Measurements from ENCODE around the gene EDRF1.
A peak's percentile ranks its signal among the peaks of the same experiment; 100 is the strongest.

Gene EDRF1

DNA sequence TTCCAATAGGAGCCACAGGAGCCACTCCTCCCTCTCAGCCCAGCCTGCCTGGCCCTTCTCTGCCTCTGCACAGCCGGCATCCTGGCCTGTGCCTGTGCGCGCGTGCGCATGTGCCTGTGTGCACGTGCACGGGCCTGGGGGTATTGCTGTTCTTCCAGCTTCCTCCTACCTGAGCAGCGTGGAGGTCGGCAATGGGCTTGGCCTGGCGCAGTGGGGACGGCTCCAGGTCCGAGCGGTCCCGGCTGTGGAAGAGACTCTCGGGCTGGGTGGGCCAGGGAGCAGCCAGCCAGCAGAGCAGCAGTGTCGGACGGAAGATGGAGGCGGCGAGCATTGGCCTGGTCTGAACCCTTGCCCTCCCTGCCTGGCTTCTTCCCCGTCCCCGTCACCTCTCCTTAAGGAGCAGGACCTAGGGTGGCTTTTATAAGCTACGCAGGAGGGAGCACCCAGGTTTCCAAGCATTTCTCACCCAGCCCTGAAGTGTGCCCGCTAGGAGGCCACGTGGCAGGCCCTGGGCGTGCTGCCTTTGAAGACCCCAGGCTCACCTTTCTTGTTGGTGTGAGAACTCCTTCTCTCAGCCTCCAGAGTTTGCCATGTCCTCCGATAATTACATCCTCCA, 56.1 kb downstream of the EDRF1 start, which contains the start of gene MMP21:
TSS of gene MMP21 (minus strand) at position 331 of the 616 bp plus-strand sequence. CDS start at position 331, 0 bp downstream.
- no peak within 1 kb of the TSS for H3K27ac ChIP-seq
- H3K9ac ChIP-seq = no peak within 1 kb of the TSS
- peaks cover 0 to 10% (median 1%) of the 10 kb centered on the region in 10 experiments; a peak in 7 of 20 replicates for H3K4me1 ChIP-seq
- no peaks in the 10 kb centered on the region for H3K27me3 ChIP-seq
- no peak within 1 kb of the TSS for H3K4me3 ChIP-seq
- no peak for TF ChIP-seq Cebpa-rat (IDR thresholded peaks at IDR 0.05)
- no peaks in the 10 kb centered on the region; a peak in 1 of 22 replicates for H4K20me1 ChIP-seq
- peaks cover 8 to 27% (median 17%) of the 10 kb centered on the region in 11 experiments; a peak in 14 of 22 replicates for H3K9me3 ChIP-seq (replicated peaks in 1 of 11)
- H3K4me2 ChIP-seq = no peak within 1 kb of the TSS
- H3K36me3 ChIP-seq = no peaks in the 10 kb centered on the region

DNA sequence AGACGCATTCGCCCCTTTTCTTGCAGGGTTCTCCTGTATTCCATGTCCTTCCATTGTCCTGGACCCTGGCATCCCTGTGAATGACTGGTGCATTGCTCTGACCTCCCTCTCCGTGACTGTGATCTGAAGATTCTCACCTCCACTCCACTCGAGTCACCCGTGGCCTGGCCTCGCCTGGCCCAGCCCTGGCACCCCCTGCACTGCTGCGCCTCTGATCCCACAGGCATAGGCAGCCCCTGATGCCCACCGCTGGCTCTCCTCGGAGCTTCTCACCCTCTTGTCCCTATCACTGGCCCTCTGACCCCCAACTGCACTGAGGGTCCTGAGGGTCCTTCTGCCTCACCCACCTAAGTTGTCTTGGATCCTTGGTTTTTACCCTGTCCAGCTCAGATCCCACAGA, 58.3 kb downstream of the EDRF1 start:
- Histone ChIP-seq H3K4me3 (no peak overlapping the region), H4K20me1 (no peaks in the 10 kb centered on the region), H3K36me3 (no peaks in the 10 kb centered on the region), H3K4me1 (peaks cover 0 to 10% (median 1%) of the 10 kb centered on the region in 10 experiments; a peak in 7 of 20 replicates), H3K9me3 (replicated peaks in 1 of 11) (peaks cover 8 to 28% (median 17%) of the 10 kb centered on the region in 11 experiments; a peak in 14 of 22 replicates), H3K4me2 (no peak overlapping the region), H3K27me3 (no peaks in the 10 kb centered on the region), H3K9ac (no peak overlapping the region), H3K27ac (no peak overlapping the region)
- no peak for TF ChIP-seq Cebpa-rat (IDR thresholded peaks at IDR 0.05)

DNA sequence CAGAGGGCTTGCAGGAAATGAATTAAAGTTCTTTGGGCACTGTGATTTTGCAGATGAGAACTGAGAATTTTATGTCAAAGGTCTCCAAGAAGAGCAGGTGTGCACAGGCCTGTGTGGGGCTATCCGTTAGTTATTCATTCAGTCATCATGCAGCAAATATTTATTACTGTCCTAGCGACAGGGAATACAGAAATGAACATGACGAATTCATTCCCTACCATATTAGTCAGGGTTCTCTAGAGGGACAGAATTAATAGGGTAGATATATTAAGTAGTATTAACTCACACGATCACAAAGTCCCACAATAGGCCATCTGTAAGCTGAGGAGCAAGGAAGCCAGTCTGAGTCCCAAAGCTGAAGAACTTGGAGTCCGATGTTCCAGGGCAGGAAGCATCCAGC, 59.0 kb downstream of the EDRF1 start:
- no peak overlapping the region for H3K4me2 ChIP-seq
- H3K4me3 ChIP-seq = no peak overlapping the region
- no peaks in the 10 kb centered on the region for H3K36me3 ChIP-seq
- no peaks in the 10 kb centered on the region for H4K20me1 ChIP-seq
- H3K9me3 ChIP-seq (replicated peaks in 1 of 11) = peaks cover 8 to 28% (median 17%) of the 10 kb centered on the region in 11 experiments; a peak in 14 of 22 replicates
- H3K27ac ChIP-seq = no peak overlapping the region
- TF ChIP-seq Cebpa-rat (IDR thresholded peaks at IDR 0.05) = no peak
- H3K9ac ChIP-seq = no peak overlapping the region
- H3K4me1 ChIP-seq = peaks cover 0 to 10% (median 1%) of the 10 kb centered on the region in 10 experiments; a peak in 7 of 20 replicates
- no peaks in the 10 kb centered on the region for H3K27me3 ChIP-seq

DNA sequence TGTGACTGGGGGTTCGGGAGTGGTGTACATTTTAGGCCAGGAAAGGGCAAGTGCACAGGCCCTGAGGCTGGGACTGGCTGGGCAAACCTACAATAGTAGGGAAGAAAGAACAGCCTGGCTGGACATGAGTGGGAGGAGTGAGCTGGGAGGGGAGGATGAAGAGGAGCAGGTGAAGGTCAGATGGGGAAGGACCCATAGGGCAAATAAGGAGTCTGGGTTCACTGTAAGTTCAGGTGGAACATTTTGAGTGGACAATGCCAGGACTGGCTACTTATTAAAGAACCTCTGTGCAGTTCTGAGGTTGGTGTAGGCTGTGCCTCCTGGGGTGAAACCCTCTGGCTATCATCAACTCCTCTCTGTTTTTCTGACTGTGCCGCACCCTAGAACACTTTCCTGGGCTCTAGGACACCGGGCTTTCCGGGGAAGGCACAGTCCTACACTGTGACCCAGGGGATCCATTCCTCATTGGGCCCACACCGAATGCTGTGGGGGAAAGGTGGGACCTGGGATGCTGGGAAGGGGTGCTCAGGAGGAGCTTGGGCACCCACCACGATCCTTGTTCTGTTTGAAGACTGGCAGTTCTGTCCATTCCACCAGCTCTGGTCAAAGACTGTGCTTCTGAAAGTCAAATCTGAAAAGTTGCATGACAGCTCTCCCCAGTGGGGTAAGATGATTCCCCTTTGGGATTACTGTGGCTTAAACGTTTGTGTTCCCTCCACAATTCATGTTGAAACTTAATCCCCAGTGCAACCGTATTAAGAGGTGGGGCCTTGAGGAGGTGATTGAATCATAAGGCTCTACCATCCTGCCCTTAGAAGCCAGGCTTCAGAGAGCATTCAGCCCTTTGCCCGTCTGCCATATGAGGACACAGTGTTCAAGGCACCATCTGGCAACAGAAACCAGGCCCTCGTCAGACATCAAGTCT, 60.2 kb downstream of the EDRF1 start:
- Histone ChIP-seq H3K27ac (no peak overlapping the region), H3K9ac (no peak overlapping the region), H4K20me1 (no peaks in the 10 kb centered on the region), H3K9me3 (replicated peaks in 1 of 11) (peaks cover 8 to 28% (median 17%) of the 10 kb centered on the region in 11 experiments; a peak in 14 of 22 replicates), H3K36me3 (no peaks in the 10 kb centered on the region), H3K4me2 (peak overlapping the region in 7 of 11 experiments; percentile 20 to 54 (median 26); a peak in 10 of 22 replicates), H3K4me1 (peaks cover 0 to 10% (median 1%) of the 10 kb centered on the region in 10 experiments; a peak in 7 of 20 replicates), H3K4me3 (no peak overlapping the region), H3K27me3 (no peaks in the 10 kb centered on the region)
- no peak for TF ChIP-seq Cebpa-rat (IDR thresholded peaks at IDR 0.05)

DNA sequence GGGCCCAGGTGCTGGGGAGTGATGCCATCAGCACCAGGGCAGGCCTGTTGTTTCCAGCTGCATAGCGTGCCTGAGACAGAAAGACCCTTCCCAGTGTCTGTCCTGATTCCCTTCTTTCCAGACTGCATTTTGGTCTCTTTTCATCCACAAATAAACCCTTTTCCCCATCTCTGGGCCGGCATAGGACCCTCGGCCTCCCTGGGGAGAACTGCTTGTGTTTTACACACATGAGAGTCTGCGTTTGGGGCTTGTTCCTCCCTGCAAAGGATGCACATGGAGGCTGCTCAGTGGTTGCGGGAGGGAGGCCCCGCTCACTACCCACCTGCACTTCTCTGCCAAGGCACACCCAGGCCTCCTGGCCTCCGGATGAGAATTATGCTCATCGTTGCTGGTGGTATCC, 61.9 kb downstream of the EDRF1 start:
- H3K9ac ChIP-seq = no peak overlapping the region
- no peak overlapping the region for H3K4me3 ChIP-seq
- peaks cover 0 to 12% (median 1%) of the 10 kb centered on the region in 10 experiments; a peak in 9 of 20 replicates for H3K4me1 ChIP-seq
- no peak overlapping the region for H3K4me2 ChIP-seq
- peaks cover 8 to 28% (median 17%) of the 10 kb centered on the region in 11 experiments; a peak in 14 of 22 replicates for H3K9me3 ChIP-seq (replicated peaks in 1 of 11)
- TF ChIP-seq Cebpa-rat (IDR thresholded peaks at IDR 0.05) = no peak
- no peaks in the 10 kb centered on the region for H4K20me1 ChIP-seq
- H3K27me3 ChIP-seq = no peaks in the 10 kb centered on the region
- H3K36me3 ChIP-seq = 0 out of 22 replicates have a peak, but pooled peaks cover 0 to 3% (median 0%) of the 10 kb centered on the region in 11 experiments
- H3K27ac ChIP-seq = no peak overlapping the region

DNA sequence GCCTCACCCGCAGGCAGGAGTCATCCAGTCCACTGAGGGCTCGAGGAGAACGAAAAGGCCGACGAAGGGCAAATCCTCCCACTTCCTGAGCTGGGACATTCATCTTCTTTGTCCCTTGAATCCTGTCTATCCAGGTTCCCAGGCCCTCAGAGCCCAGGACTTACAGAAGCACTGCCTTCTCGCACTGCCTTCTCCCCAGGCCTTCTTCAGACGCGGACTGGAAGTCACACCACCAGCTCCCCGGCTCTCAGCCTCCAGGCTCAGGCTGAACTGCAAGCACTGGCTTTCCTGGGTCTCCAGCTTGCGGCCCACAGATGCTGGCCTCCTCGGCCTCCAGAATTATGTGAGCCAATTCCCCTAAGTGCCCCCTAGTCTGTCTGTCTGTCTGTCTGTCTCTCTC, 62.5 kb downstream of the EDRF1 start:
- H3K27me3 ChIP-seq = no peaks in the 10 kb centered on the region
- TF ChIP-seq Cebpa-rat (IDR thresholded peaks at IDR 0.05) = no peak
- no peak overlapping the region for H3K27ac ChIP-seq
- H3K4me2 ChIP-seq = no peak overlapping the region
- peaks cover 8 to 28% (median 17%) of the 10 kb centered on the region in 11 experiments; a peak in 14 of 22 replicates for H3K9me3 ChIP-seq (replicated peaks in 1 of 11)
- no peak overlapping the region for H3K4me3 ChIP-seq
- H3K4me1 ChIP-seq = peaks cover 0 to 19% (median 6%) of the 10 kb centered on the region in 10 experiments; a peak in 12 of 20 replicates
- H3K9ac ChIP-seq = no peak overlapping the region
- 0 out of 22 replicates have a peak, but pooled peaks cover 0 to 3% (median 0%) of the 10 kb centered on the region in 11 experiments for H3K36me3 ChIP-seq
- H4K20me1 ChIP-seq = peaks cover 0 to under 1% (median 0%) of the 10 kb centered on the region in 11 experiments; a peak in 1 of 22 replicates

DNA sequence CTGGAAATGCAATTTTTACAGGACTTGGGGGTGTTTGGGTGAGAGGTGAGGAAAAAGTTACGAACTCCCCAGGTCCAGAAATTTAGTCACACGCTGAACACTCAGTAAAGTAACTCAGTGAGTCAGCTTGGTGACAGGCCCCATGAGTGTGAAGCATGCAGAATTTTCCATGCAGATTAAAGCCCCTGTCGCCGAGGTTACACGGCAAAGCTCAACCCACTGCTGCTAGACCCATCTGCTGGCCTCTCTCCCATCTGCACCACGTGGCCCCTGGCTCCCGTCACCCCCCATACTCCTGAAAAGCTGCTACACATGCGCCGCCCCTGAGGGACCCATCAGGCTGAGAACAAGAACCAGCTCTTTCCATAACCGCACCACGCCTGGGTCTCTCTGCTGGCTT, 63.1 kb downstream of the EDRF1 start:
- peaks cover 0 to 21% (median 8%) of the 10 kb centered on the region in 10 experiments; a peak in 12 of 20 replicates for H3K4me1 ChIP-seq
- H3K27ac ChIP-seq = no peak overlapping the region
- peaks cover 0 to 5% (median 0%) of the 10 kb centered on the region in 11 experiments; a peak in 1 of 22 replicates for H4K20me1 ChIP-seq
- no peak for TF ChIP-seq Cebpa-rat (IDR thresholded peaks at IDR 0.05)
- no peak overlapping the region for H3K4me3 ChIP-seq
- H3K9ac ChIP-seq = no peak overlapping the region
- no peak overlapping the region for H3K4me2 ChIP-seq
- no peaks in the 10 kb centered on the region for H3K27me3 ChIP-seq
- H3K9me3 ChIP-seq (replicated peaks in 1 of 11) = peaks cover 8 to 28% (median 17%) of the 10 kb centered on the region in 11 experiments; a peak in 14 of 22 replicates
- peaks cover 0 to 4% (median 0%) of the 10 kb centered on the region in 11 experiments; a peak in 3 of 22 replicates for H3K36me3 ChIP-seq

DNA sequence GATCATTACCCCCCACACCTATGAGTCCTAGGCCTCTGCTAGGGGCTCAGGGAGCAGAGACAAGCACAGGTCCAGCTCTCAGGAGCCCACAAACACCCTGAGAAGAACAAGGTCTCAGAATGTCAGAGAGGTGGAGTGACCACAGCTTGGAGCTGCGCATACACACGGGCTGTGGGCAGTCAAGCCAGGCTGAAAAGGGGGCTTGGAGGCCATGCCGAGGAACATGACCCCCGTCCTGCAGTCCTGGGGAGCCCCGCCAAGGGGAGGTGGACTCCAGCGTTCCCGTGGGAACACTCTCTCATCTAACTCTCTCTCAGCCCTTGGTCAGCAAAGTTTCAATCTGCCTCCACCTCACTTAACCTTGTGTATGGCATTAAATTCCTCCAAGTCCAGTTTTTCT, 63.9 kb downstream of the EDRF1 start:
- no peak overlapping the region for H3K9ac ChIP-seq
- H3K4me3 ChIP-seq = no peak overlapping the region
- H3K36me3 ChIP-seq = peaks cover 0 to 12% (median 6%) of the 10 kb centered on the region in 11 experiments; a peak in 16 of 22 replicates
- peaks cover 8 to 23% (median 16%) of the 10 kb centered on the region in 11 experiments; a peak in 14 of 22 replicates for H3K9me3 ChIP-seq (replicated peaks in 1 of 11)
- peaks cover 1 to 29% (median 11%) of the 10 kb centered on the region in 10 experiments; a peak in 18 of 20 replicates for H3K4me1 ChIP-seq
- H3K27me3 ChIP-seq = no peaks in the 10 kb centered on the region
- no peak for TF ChIP-seq Cebpa-rat (IDR thresholded peaks at IDR 0.05)
- H3K4me2 ChIP-seq = no peak overlapping the region
- H4K20me1 ChIP-seq = peaks cover 0 to 5% (median 0%) of the 10 kb centered on the region in 11 experiments; a peak in 1 of 22 replicates
- no peak overlapping the region for H3K27ac ChIP-seq

Data from BLaER1 treated with 17β-estradiol and CSF1 and Interleukin-3, amounts not matched to agents 10 nM and 100 nM (cell line).